ENCODE data around the gene HIVEP3.

DNA sequence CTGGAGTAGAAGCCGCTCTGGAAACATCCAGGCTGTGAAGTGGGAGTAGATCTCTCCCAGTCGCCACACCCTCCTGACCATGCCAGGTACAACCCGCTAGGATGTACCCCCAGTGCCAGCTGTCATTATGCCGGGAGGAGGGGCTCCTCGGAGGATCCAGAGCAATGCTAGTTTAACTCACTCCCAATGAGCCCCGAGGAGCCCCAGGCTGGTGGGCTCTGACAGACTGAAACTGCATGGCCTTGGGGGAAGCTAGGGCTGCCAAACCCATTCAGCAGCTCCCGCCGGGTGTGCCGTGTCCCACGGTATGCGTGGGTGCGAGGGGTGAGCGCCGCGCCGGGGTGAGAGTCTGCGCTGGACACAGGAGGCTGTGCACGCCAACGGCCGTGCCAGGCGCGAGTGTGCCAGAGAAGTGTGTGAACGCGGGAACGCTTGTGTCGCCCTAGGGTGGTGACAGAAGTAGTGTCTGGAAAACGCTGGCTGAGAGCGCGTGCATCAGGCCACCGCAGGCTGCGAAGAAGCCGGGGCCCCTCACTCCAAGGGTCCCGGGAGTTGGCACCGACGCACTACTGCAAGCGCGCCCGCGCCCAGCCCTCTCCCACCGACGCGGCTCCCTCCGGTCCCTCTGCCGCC lies 257.2 kb downstream of the HIVEP3 start:
- TF ChIP-seq POLR2AphosphoS5 (IDR thresholded peaks at IDR 0.05; ENCODE audit: low read depth, low read length), result no peak
- TF ChIP-seq POLR2A (IDR thresholded peaks at IDR 0.05; ENCODE audit: low read depth, low read length), result no peak
- no peak for TF ChIP-seq TAF1 (IDR thresholded peaks at IDR 0.05; ENCODE audit: low read depth, low read length)
- TF ChIP-seq PAX5 (IDR thresholded peaks at IDR 0.05; ENCODE audit: insufficient read depth, low read length, severe bottlenecking), result no peak

Data from GM12891 (cell line).